SJSA1 (cell line): ENCODE measurements around the gene TFB2M. TPM values are rescaled to one million over a fixed set of nuclear protein-coding genes. Genes with fewer than 3 reads are reported as not detected.

Experiments used
- DNase-seq, 2 experiments: peaks; one replicate each; pipeline ENCODE4 v3.0.0-alpha.2; 2015 to 2020; ENCODE audit warnings: low spot score in 2 of 2, low read depth in 1 of 2
- H3K27ac ChIP-seq: fragments of 250-450 bp; sonication (Bioruptor Pico); 2 replicates; pipeline ENCODE4 v1.5.1; 2020; ENCODE audit warnings: mild to moderate bottlenecking, moderate library complexity
- H3K27me3 ChIP-seq: fragments of 250-450 bp; sonication (Bioruptor Pico); replicated peaks from 2 replicates; pipeline ENCODE4 v1.5.1; 2020; ENCODE audit warnings: mild to moderate bottlenecking, moderate library complexity
- H3K36me3 ChIP-seq: fragments of 250-450 bp; sonication (Bioruptor Pico); 2 replicates; pipeline ENCODE4 v1.5.1; 2020; ENCODE audit warnings: mild to moderate bottlenecking
- H3K4me1 ChIP-seq: fragments of 250-450 bp; sonication (Bioruptor Pico); replicated peaks from 2 replicates; pipeline ENCODE4 v1.6.1; 2021; ENCODE audit warnings: mild to moderate bottlenecking
- H3K4me3 ChIP-seq: fragments of 250-450 bp; sonication (Bioruptor Pico); 2 replicates; pipeline ENCODE4 v1.5.1; 2020; ENCODE audit warnings: mild to moderate bottlenecking
- H3K9me3 ChIP-seq: fragments of 250-450 bp; sonication (Bioruptor Pico); replicated peaks from 2 replicates; pipeline ENCODE4 v1.5.1; 2020; ENCODE audit warnings: mild to moderate bottlenecking
- total RNA-seq: library from RNA; depleted of rRNA; stranded (reverse); fragments of >200 nt; shearing (Covaris generic); gene quantifications from 2 replicates; pipeline ENCODE4 v1.2.3, GENCODE V29; 2014

The TFB2M gene
- total RNA-seq, 1 experiment from 2014 or later: 21.1 TPM

GRCh38 chr1:246559310-246559709 lies 6.8 kb downstream of the TFB2M start:
- peaks cover 49% of the 10 kb centered on the region for H3K36me3 ChIP-seq
- H3K4me1 ChIP-seq: no peaks in the 10 kb centered on the region
- no peaks in the 10 kb centered on the region for H3K9me3 ChIP-seq
- no peak overlapping the region for H3K27ac ChIP-seq
- no peak overlapping the region for H3K4me3 ChIP-seq
- H3K27me3 ChIP-seq: no peaks in the 10 kb centered on the region
- no peak for DNase-seq

GRCh38 chr1:246558041-246558440 lies 8.0 kb downstream of the TFB2M start:
- H3K36me3 ChIP-seq: peaks cover 52% of the 10 kb centered on the region
- no peak overlapping the region for H3K4me3 ChIP-seq
- no peak for DNase-seq
- H3K27me3 ChIP-seq: no peaks in the 10 kb centered on the region
- no peak overlapping the region for H3K27ac ChIP-seq
- H3K9me3 ChIP-seq: no peaks in the 10 kb centered on the region
- no peaks in the 10 kb centered on the region for H3K4me1 ChIP-seq

- H3K27me3 ChIP-seq: no peaks in the 10 kb centered on the region
- no peaks in the 10 kb centered on the region for H3K4me1 ChIP-seq
- H3K9me3 ChIP-seq: no peaks in the 10 kb centered on the region
- no peak overlapping the region for H3K4me3 ChIP-seq
- H3K27ac ChIP-seq: no peak overlapping the region
- no peak for DNase-seq
- peaks cover 67% of the 10 kb centered on the region for H3K36me3 ChIP-seq
These were observed 11.9 kb downstream of the TFB2M start for GRCh38 chr1:246554201-246554600.

- H3K4me1 ChIP-seq: no peaks in the 10 kb centered on the region
- H3K9me3 ChIP-seq: no peaks in the 10 kb centered on the region
- DNase-seq: no peak
- no peaks in the 10 kb centered on the region for H3K27me3 ChIP-seq
- H3K36me3 ChIP-seq: peaks cover 79% of the 10 kb centered on the region
- no peak overlapping the region for H3K27ac ChIP-seq
- no peak overlapping the region for H3K4me3 ChIP-seq
These were observed 14.0 kb downstream of the TFB2M start for GRCh38 chr1:246552110-246552509.

GRCh38 chr1:246550402-246550801 lies 15.7 kb downstream of the TFB2M start:
- no peaks in the 10 kb centered on the region for H3K4me1 ChIP-seq
- H3K36me3 ChIP-seq: peaks cover 71% of the 10 kb centered on the region
- H3K27ac ChIP-seq: no peak overlapping the region
- H3K9me3 ChIP-seq: no peaks in the 10 kb centered on the region
- H3K27me3 ChIP-seq: no peaks in the 10 kb centered on the region
- no peak overlapping the region for H3K4me3 ChIP-seq
- DNase-seq: no peak

GRCh38 chr1:246549665-246550064 lies 16.4 kb downstream of the TFB2M start:
- H3K4me1 ChIP-seq: no peaks in the 10 kb centered on the region
- peaks cover 74% of the 10 kb centered on the region for H3K36me3 ChIP-seq
- no peak overlapping the region for H3K27ac ChIP-seq
- H3K9me3 ChIP-seq: no peaks in the 10 kb centered on the region
- no peak for DNase-seq
- no peak overlapping the region for H3K4me3 ChIP-seq
- H3K27me3 ChIP-seq: no peaks in the 10 kb centered on the region

GRCh38 chr1:246544001-246544400 lies 22.1 kb downstream of the TFB2M start:
- Histone ChIP-seq H3K36me3 (peaks cover 57% of the 10 kb centered on the region), H3K27me3 (no peaks in the 10 kb centered on the region), H3K9me3 (no peaks in the 10 kb centered on the region), H3K27ac (no peak overlapping the region), H3K4me1 (no peaks in the 10 kb centered on the region), H3K4me3 (no peak overlapping the region)
- DNase-seq: no peak

GRCh38 chr1:246540738-246541491 lies 25.1 kb downstream of the TFB2M start:
- Histone ChIP-seq H3K27me3 (no peaks in the 10 kb centered on the region), H3K27ac (no peak overlapping the region), H3K36me3 (peaks cover 38% of the 10 kb centered on the region), H3K9me3 (no peaks in the 10 kb centered on the region), H3K4me3 (no peak overlapping the region), H3K4me1 (no peaks in the 10 kb centered on the region)
- no peak for DNase-seq

GRCh38 chr1:246537887-246538286 lies 28.2 kb downstream of the TFB2M start:
- Histone ChIP-seq H3K27ac (no peak overlapping the region), H3K36me3 (peaks cover 12% of the 10 kb centered on the region), H3K9me3 (no peaks in the 10 kb centered on the region), H3K4me3 (no peak overlapping the region), H3K27me3 (no peaks in the 10 kb centered on the region), H3K4me1 (no peaks in the 10 kb centered on the region)
- no peak for DNase-seq

- Histone ChIP-seq H3K4me1 (no peaks in the 10 kb centered on the region), H3K9me3 (no peaks in the 10 kb centered on the region), H3K27ac (no peak overlapping the region), H3K4me3 (no peak overlapping the region), H3K36me3 (peaks cover 11% of the 10 kb centered on the region), H3K27me3 (no peaks in the 10 kb centered on the region)
- DNase-seq: no peak
These were observed 28.6 kb downstream of the TFB2M start for GRCh38 chr1:246537441-246537840.

GRCh38 chr1:246534114-246534513 lies 31.9 kb downstream of the TFB2M start:
- no peak for DNase-seq
- Histone ChIP-seq H3K27me3 (no peaks in the 10 kb centered on the region), H3K4me3 (no peak overlapping the region), H3K27ac (no peak overlapping the region), H3K4me1 (no peaks in the 10 kb centered on the region), H3K9me3 (peaks cover 4% of the 10 kb centered on the region; the same call in 1 of the 2 replicates), H3K36me3 (no peaks in the 10 kb centered on the region)

GRCh38 chr1:246533371-246533905 lies 32.6 kb downstream of the TFB2M start:
- H3K9me3 ChIP-seq: peaks cover 4% of the 10 kb centered on the region; the same call in 1 of the 2 replicates
- H3K4me3 ChIP-seq: no peak overlapping the region
- H3K4me1 ChIP-seq: no peaks in the 10 kb centered on the region

GRCh38 chr1:246532519-246532918 lies 33.5 kb downstream of the TFB2M start:
- Histone ChIP-seq H3K9me3 (peaks cover 4% of the 10 kb centered on the region; the same call in 1 of the 2 replicates), H3K4me1 (no peaks in the 10 kb centered on the region), H3K36me3 (no peaks in the 10 kb centered on the region), H3K27ac (no peak overlapping the region), H3K4me3 (no peak overlapping the region), H3K27me3 (no peaks in the 10 kb centered on the region)
- DNase-seq: peak in 1 of 2 experiments; percentile 0

More at GRCh38 chr1:246533371-246533905, 32.6 kb downstream of the TFB2M start:
- Histone ChIP-seq H3K27ac (no peak overlapping the region), H3K36me3 (no peaks in the 10 kb centered on the region), H3K27me3 (no peaks in the 10 kb centered on the region)
- peak in 1 of 2 experiments; percentile 4 for DNase-seq

- no peak overlapping the region for H3K27ac ChIP-seq
- DNase-seq: peak in 1 of 2 experiments; percentile 1
- H3K4me1 ChIP-seq: no peaks in the 10 kb centered on the region
- no peaks in the 10 kb centered on the region for H3K36me3 ChIP-seq
- no peak overlapping the region for H3K4me3 ChIP-seq
- H3K9me3 ChIP-seq: peaks cover 4% of the 10 kb centered on the region; the same call in 1 of the 2 replicates
- H3K27me3 ChIP-seq: no peaks in the 10 kb centered on the region
These were observed 35.6 kb downstream of the TFB2M start for GRCh38 chr1:246530482-246530881.
